H1 (cell line): ENCODE data around the gene PHF14. TPM values are rescaled to one million over a fixed set of nuclear protein-coding genes. Genes with fewer than 3 reads are reported as not detected.

Experiments
- CTCF ChIA-PET: fragments of 300-600 bp; sonication (Branson Sonifier 250); formaldehyde crosslinking; loops from one replicate; lab custom pipeline; 2021; ENCODE audit not compliant: partially characterized antibody; lab: Charles Lee
- POLR2A ChIA-PET: fragments of 300-600 bp; sonication (Branson Sonifier 250); formaldehyde crosslinking; loops from one replicate; lab custom pipeline; 2021; ENCODE audit warnings: inconsistent platforms; ENCODE audit not compliant: partially characterized antibody; lab: Charles Lee
- DNase-seq, 2 experiments: peaks; one replicate each; pipeline versions ENCODE4 v3.0.0 to v3.0.0-alpha.2; 2010 to 2022; ENCODE audit warnings: low spot score in 2 of 2, low read depth in 1 of 2, mixed read lengths in 1 of 2
- FAIRE-seq: peaks from 2 replicates; lab custom pipeline; 2011; peaks lifted over from hg19 to GRCh38; lab: Jason Lieb, UNC
- H2AFZ ChIP-seq: 2 replicates; pipeline ENCODE4 v1.8.1; 2012; ENCODE audit warnings: low read length, inconsistent platforms
- H2AK5ac ChIP-seq: 2 replicates; pipeline ENCODE4 v1.6.1; 2013; ENCODE audit warnings: low read depth, low read length
- H2BK120ac ChIP-seq: replicated peaks from 2 replicates; pipeline ENCODE3; 2013; ENCODE audit warnings: low read depth, low read length, inconsistent platforms
- H2BK12ac ChIP-seq: 2 replicates; pipeline ENCODE4 v1.6.1; 2013; ENCODE audit warnings: low read depth, low read length
- H2BK15ac ChIP-seq: 2 replicates; pipeline ENCODE4 v1.6.1; 2013; ENCODE audit warnings: low read length
- H2BK20ac ChIP-seq: 2 replicates; pipeline ENCODE4 v1.6.1; 2013; ENCODE audit warnings: low read length
- H2BK5ac ChIP-seq: 2 replicates; pipeline ENCODE4 v1.6.1; 2013; ENCODE audit warnings: low read depth, low read length
- H3K14ac ChIP-seq: 2 replicates; pipeline ENCODE4 v1.6.1; 2013; ENCODE audit warnings: inconsistent platforms; ENCODE audit not compliant: insufficient read length
- H3K18ac ChIP-seq: 2 replicates; pipeline ENCODE4 v1.6.1; 2013; ENCODE audit warnings: low read length; ENCODE audit errors: extremely low read depth
- H3K23ac ChIP-seq: 2 replicates; pipeline ENCODE4 v1.6.1; 2013; ENCODE audit warnings: inconsistent platforms; ENCODE audit not compliant: insufficient read length
- H3K23me2 ChIP-seq: 2 replicates; pipeline ENCODE4 v1.6.1; 2013; ENCODE audit warnings: low read depth, low read length
- H3K27ac ChIP-seq: 2 replicates; pipeline ENCODE4 v1.6.1; 2011; ENCODE audit warnings: low read depth, low read length, inconsistent platforms
- H3K27me3 ChIP-seq, 4 experiments: replicated peaks in 1 of 4; 1 replicate in 1 of 4; 2 replicates in 3 of 4; pipeline versions ENCODE4 v1.6.1 to v1.8.1; 2011 to 2013; ENCODE audit warnings: low read length in 3 of 4, mild to moderate bottlenecking in 3 of 4, inconsistent platforms in 2 of 4, mixed read lengths in 2 of 4, moderate library complexity in 1 of 4; ENCODE audit not compliant: control insufficient read depth in 3 of 4, insufficient read depth in 3 of 4; ENCODE audit errors: extremely low read depth in 1 of 4
- H3K36me3 ChIP-seq, 4 experiments: 2 replicates each; pipeline versions ENCODE4 v1.6.1 to v1.8.1; 2011 to 2013; ENCODE audit warnings: mild to moderate bottlenecking in 4 of 4, low read length in 3 of 4, moderate library complexity in 2 of 4, control low read depth in 1 of 4, inconsistent platforms in 1 of 4; ENCODE audit not compliant: insufficient read depth in 4 of 4, control insufficient read depth in 2 of 4
- H3K4ac ChIP-seq: replicated peaks from 2 replicates; pipeline ENCODE3; 2013; ENCODE audit warnings: low read length, low read depth, mixed read lengths, inconsistent platforms; ENCODE audit not compliant: insufficient read length
- H3K4me1 ChIP-seq, 4 experiments: replicated peaks in 1 of 4; 1 replicate in 1 of 4; 2 replicates in 3 of 4; pipeline versions ENCODE4 v1.6.1 to v1.8.1; 2011 to 2013; ENCODE audit warnings: low read length in 3 of 4, inconsistent platforms in 2 of 4, mixed read lengths in 1 of 4; ENCODE audit not compliant: insufficient read depth in 4 of 4, control insufficient read depth in 3 of 4
- H3K4me2 ChIP-seq, 2 experiments: 2 replicates each; pipeline versions ENCODE4 v1.6.1 to v1.8.1; 2011 to 2013; ENCODE audit warnings: low read depth in 2 of 2, low read length in 2 of 2, control low read depth in 1 of 2, inconsistent platforms in 1 of 2, mild to moderate bottlenecking in 1 of 2; ENCODE audit not compliant: insufficient read depth in 1 of 2
- H3K4me3 ChIP-seq, 4 experiments: fragments of 200-600, 300-600 bp in 1 of 4; sonication (generic), shearing (Covaris generic), sonication (Bioruptor Twin) in 1 of 4; 2 replicates each; pipeline versions ENCODE4 v1.5.1 to v1.8.1; 2011 to 2016; ENCODE audit warnings: low read length in 4 of 4, low read depth in 3 of 4, control low read depth in 2 of 4, inconsistent platforms in 2 of 4, mild to moderate bottlenecking in 2 of 4, mixed read lengths in 1 of 4, moderate library complexity in 1 of 4; ENCODE audit not compliant: insufficient read depth in 2 of 4; ENCODE audit errors: extremely low read depth in 1 of 4
- H3K56ac ChIP-seq: replicated peaks from 2 replicates; pipeline ENCODE3; 2013; ENCODE audit warnings: low read depth, mild to moderate bottlenecking, mixed read lengths, low read length, inconsistent platforms; ENCODE audit not compliant: insufficient read length
- H3K79me1 ChIP-seq: 2 replicates; pipeline ENCODE4 v1.6.1; 2013; ENCODE audit warnings: low read depth, low read length, control low read depth
- H3K79me2 ChIP-seq, 2 experiments: 2 replicates each; pipeline versions ENCODE4 v1.6.1 to v1.8.1; 2012 to 2013; ENCODE audit warnings: low read length in 2 of 2, mild to moderate bottlenecking in 2 of 2, inconsistent platforms in 1 of 2; ENCODE audit not compliant: insufficient read depth in 2 of 2, control insufficient read depth in 1 of 2
- H3K9ac ChIP-seq, 4 experiments: replicated peaks in 1 of 4; 1 replicate in 1 of 4; 2 replicates in 3 of 4; pipeline versions ENCODE4 v1.6.1 to v1.8.1; 2011 to 2013; ENCODE audit warnings: low read depth in 3 of 4, low read length in 3 of 4, control low read depth in 2 of 4, mild to moderate bottlenecking in 2 of 4, moderate library complexity in 2 of 4, inconsistent platforms in 1 of 4; ENCODE audit errors: extremely low read depth in 1 of 4
- H3K9me3 ChIP-seq, 2 experiments: 2 replicates each; pipeline versions ENCODE4 v1.6.1 to v1.8.1; 2012 to 2013; ENCODE audit warnings: mild to moderate bottlenecking in 2 of 2, moderate library complexity in 2 of 2, control low read depth in 1 of 2, inconsistent platforms in 1 of 2, low read depth in 1 of 2, low read length in 1 of 2, mixed read lengths in 1 of 2; ENCODE audit not compliant: insufficient read depth in 2 of 2
- H4K20me1 ChIP-seq, 2 experiments: replicated peaks in 1 of 2; 2 replicates each; pipeline versions ENCODE3 to v1.8.1; 2011 to 2013; ENCODE audit warnings: inconsistent platforms in 2 of 2, low read length in 2 of 2, mild to moderate bottlenecking in 1 of 2; ENCODE audit not compliant: insufficient read depth in 2 of 2, control insufficient read depth in 1 of 2
- H4K5ac ChIP-seq: 2 replicates; pipeline ENCODE4 v1.6.1; 2013; ENCODE audit warnings: low read length, low read depth, mixed read lengths, inconsistent platforms; ENCODE audit not compliant: insufficient read length
- H4K8ac ChIP-seq: 2 replicates; pipeline ENCODE4 v1.8.0; 2013; ENCODE audit warnings: mild to moderate bottlenecking, moderate library complexity, low read length, inconsistent platforms; ENCODE audit not compliant: insufficient read depth; ENCODE audit errors: extremely low read depth
- H4K91ac ChIP-seq: replicated peaks from 2 replicates; pipeline ENCODE3; 2013; ENCODE audit warnings: low read length, mixed read lengths, inconsistent platforms; ENCODE audit not compliant: insufficient read length
- RBBP5 ChIP-seq: IDR thresholded peaks from 2 replicates; pipeline ENCODE4 v1.7.1; 2012; ENCODE audit warnings: low read depth, mild to moderate bottlenecking, inconsistent platforms, low read length, moderate library complexity, borderline replicate concordance
- RXRA ChIP-seq: IDR thresholded peaks from 2 replicates; pipeline ENCODE4 v1.6.1; 2011; ENCODE audit warnings: low read depth, mild to moderate bottlenecking, low read length, moderate library complexity; ENCODE audit not compliant: insufficient read depth
- TBP ChIP-seq: IDR thresholded peaks from 2 replicates; pipeline ENCODE4 v1.6.1; 2011; ENCODE audit warnings: low read depth, low read length, improper control_type of control experiment
- WGBS, 2 experiments: shearing (Covaris generic) in 1 of 2; methylation state at CpG; one replicate each; pipeline versions ENCODE4 v1.1.6 to v1.1.7; 2013 to 2015; ENCODE audit warnings: low lambda C conversion rate in 2 of 2, mixed read lengths in 2 of 2, inconsistent platforms in 1 of 2, low coverage in 1 of 2, missing lambda C conversion rate in 1 of 2; ENCODE audit not compliant: insufficient replicate concordance in 2 of 2, insufficient coverage in 1 of 2, insufficient read length in 1 of 2; ENCODE audit errors: extremely low coverage in 1 of 2, missing lambda C conversion rate in 1 of 2; 5-methylcytosine and 5-hydroxymethylcytosine counted together
- polyA plus RNA-seq, 7 experiments: library from polyadenylated mRNA; depleted of rRNA in 3 of 7; stranded (reverse) in 5 of 7; unstranded in 2 of 7; fragments of >200 nt in 5 of 7; fragments of 200-250 nt in 2 of 7; gene quantifications; 1 replicate in 5 of 7; 2 replicates in 1 of 7; 4 replicates in 1 of 7; pipeline versions ENCODE4 v1.2.1 to v1.2.3, GENCODE V29; 2011 to 2013; ENCODE audit warnings: missing spikeins in 2 of 7, mixed read lengths in 2 of 7
- total RNA-seq: library from RNA; stranded (reverse); fragmentation: NEBNext Ultra II Directional; extraction: Animal tissue kit (Norgen Biotek cat#: 25700); gene quantifications from 2 replicates; pipeline ENCODE4 v1.2.1, GENCODE V29; 2021

Gene PHF14
- total and polyA plus RNA-seq, 2 of the 8 experiments (the other 6 are each of a cell fraction or from before 2014, with no cell fraction given): 17.9 to 70.6 TPM

DNA sequence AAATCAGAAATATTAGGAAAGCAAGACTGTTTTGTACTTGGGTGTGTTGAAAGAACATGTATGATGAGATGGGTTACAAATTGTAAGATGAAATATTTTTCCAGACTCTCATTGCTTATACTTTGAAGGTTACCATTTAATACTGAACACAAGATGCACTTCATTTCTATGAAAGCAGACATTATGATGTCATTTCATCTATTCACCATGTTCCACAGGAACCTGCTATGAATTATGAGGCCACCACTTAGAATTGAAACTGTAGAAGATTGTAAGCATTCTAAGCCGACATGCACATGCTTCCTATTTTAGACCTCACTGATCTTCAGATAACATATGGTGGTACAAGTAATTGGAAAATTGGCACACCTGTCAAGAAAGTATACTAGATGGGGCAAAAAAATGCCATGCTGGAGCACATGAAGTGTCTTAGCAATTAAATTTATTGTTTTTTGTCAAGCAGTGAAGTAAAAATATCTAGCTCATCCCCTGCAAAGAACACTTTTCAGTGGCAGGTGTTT, 195.0 kb downstream of the PHF14 start:
- H2BK12ac ChIP-seq: no peak overlapping the region
- H3K56ac ChIP-seq: no peak overlapping the region
- no peaks in the 10 kb centered on the region for H3K4me1 ChIP-seq
- TF ChIP-seq RXRA (no peak), RBBP5 (no peak), TBP (no peak)
- TF ChIP-seq, all 59 proteins: peak for 0
- no peak overlapping the region for H2BK5ac ChIP-seq
- H3K79me2 ChIP-seq: no peaks in the 10 kb centered on the region
- no peaks in the 10 kb centered on the region for H3K27me3 ChIP-seq
- H2BK20ac ChIP-seq: no peak overlapping the region
- no peak overlapping the region for H2BK120ac ChIP-seq
- no peak overlapping the region for H4K91ac ChIP-seq
- no peak overlapping the region for H3K4me2 ChIP-seq
- 96% methylated on average over 1 of the region's 1 CpG; no CpG with 5 or more reads in 1 of the 2 experiments for WGBS, 2 experiments
- H3K18ac ChIP-seq: no peak overlapping the region
- no peak overlapping the region for H3K23ac ChIP-seq
- no peak overlapping the region for H2BK15ac ChIP-seq
- H3K27ac ChIP-seq: no peak overlapping the region
- no peak overlapping the region for H2AFZ ChIP-seq
- DNase-seq (no peak), FAIRE-seq (no peak)
- no peak overlapping the region for H3K14ac ChIP-seq
- no peak overlapping the region for H3K4ac ChIP-seq
- no peaks in the 10 kb centered on the region for H3K79me1 ChIP-seq
- no peaks in the 10 kb centered on the region for H3K36me3 ChIP-seq
- no peak overlapping the region for H3K4me3 ChIP-seq
- ChIA-PET POLR2A (no interaction called here), CTCF (no interaction called here)
- no peaks in the 10 kb centered on the region for H3K23me2 ChIP-seq
- no peak overlapping the region for H2AK5ac ChIP-seq
- no peaks in the 10 kb centered on the region for H4K20me1 ChIP-seq
- H4K8ac ChIP-seq: no peak overlapping the region
- H3K9ac ChIP-seq: no peak overlapping the region
- no peak overlapping the region for H4K5ac ChIP-seq
- no peaks in the 10 kb centered on the region for H3K9me3 ChIP-seq
